GM21529 (cell line): ENCODE measurements around the gene ETHE1.
A peak's percentile ranks its signal among the peaks of the same experiment; 100 is the strongest.
"Not testable (repeated sequence)": the region's sequence is repeated elsewhere in the genome, so short reads cannot be mapped to it uniquely, and the experiment has no call there.

Source experiments
- ATAC-seq: cut with Tn5 transposase; IDR thresholded peaks from one replicate; pipeline ENCODE4 v1.9.1; 2021; ENCODE audit not compliant: unreplicated experiment

ETHE1 gene

DNA sequence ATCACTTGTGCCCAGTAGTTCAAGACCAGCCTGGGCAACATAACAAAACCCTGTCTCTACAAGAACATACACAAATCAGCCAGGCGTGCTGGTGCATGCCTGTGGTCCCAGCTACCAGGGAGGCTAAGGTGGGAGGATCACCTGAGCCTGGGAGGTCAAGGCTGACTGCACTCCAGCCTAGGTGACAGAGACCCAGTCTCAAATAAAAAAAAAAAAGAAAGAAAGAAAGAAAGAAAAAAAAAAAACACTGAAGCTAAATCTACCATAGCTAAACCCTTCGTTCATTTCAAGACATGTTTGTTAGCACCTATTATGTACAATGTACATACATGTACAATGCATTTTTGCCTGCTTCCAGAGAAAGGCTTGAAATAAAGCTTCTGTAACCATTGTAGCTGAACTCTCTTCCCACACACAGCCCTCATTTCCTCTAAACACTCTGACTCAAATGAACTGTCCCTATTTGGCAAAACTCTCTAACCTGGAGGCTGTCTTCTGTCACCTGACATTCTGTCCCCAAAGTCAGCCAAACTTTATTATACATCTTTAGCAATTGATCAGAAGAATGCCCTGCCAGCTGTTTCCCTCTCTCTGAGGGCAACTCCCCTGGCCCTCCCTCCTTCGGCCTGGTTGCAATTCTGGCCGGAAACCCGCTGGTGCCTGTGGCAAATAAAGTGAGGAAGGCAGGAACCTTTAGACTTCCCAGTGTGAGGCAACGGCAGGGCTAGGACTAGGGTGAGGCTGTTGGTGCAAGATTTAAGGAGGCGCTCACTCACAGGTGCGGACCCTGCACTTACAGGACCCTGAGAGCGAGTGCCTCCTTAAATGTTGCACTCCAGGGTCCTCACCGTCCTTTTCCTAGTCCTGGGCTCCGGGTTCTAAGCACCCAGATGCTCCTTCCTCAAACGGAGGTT lies 1.8 kb downstream of the ETHE1 start:
- no peak for ATAC-seq

DNA sequence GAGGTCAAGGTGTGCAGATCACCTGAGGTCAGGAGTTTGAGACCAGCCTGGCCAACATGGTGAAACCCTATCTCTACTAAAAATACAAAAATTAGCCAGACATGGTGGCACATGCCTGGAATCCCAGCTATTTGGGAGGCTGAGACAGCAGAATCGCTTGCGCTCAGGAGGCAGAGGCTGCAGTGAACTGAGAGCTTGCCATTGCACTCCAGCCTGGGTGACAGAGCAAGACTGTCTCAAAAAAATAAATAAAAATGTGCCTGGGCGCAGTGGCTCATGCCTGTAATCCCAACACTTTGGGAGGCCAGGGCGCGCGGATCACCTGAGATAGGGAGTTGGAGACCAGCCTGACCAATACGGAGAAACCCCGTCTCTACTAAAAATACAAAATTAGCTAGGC lies 3.3 kb downstream of the ETHE1 start:
- ATAC-seq: not testable (repeated sequence)

DNA sequence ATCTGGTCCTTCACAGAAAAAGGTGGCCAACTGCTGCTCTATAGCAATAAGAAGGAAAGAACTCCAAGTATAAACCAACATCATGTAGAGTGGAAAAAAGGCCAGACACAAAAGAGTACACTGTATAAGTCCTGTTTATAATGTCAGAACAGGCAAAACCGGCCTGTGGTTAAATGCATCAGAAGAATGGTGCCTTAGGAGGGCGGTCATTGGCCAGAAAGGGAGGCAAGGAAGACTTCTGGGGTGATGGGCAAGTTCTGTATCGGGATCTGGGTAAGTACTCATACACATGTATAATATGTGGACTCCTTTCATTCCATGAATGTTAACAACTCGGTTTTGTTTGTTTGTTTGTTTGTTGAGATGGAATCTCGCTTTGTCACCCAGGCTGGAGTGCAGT lies 4.1 kb downstream of the ETHE1 start:
- no peak for ATAC-seq

DNA sequence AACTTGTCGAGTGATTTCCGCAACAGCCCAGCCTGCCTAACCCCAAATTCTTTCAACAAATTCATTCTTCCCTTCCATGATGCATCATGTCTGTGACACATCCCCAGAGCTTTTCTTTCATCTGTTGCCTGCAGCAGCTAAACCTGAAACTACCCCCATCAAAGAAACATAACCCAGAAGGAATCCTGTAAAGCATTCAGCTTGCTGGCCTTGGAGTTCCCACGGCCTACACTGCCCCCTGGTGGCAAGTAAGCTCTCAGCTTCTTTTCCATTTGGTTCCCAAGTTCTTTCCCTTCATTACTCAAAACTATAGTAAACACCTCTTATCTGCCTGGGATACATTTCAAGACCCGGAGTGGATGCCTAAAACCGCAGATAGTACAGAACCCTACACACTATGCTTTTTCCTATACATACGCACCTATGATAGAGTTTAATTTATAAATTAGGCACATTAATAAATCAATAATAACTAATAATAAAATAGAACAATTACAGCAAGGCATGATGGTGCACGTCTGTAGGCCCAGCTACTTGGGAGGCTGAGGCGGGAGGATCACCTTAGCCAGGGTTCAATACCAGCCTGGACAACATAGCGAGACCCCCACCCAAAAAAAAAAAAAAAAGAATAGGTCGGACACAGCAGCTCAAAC lies 7.4 kb downstream of the ETHE1 start:
- ATAC-seq: no peak

DNA sequence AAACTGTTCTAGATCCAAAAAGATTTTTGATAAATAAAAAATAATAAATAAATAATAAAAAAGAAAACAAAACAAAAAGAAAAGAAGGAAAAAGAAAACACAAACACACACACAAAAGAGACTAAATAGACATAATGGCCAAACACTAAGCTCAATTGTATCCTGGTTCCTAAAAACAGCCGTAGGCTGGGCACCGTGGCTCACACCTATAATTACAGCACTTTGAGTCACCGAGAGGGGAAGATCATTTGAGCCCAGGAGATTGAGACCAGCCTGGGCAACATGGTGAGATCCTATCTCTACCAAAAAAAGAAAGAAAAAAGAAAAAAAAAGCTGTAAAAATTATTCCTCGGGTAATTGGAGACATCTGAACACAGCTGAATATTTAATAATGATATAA lies 8.9 kb downstream of the ETHE1 start:
- ATAC-seq: no peak

DNA sequence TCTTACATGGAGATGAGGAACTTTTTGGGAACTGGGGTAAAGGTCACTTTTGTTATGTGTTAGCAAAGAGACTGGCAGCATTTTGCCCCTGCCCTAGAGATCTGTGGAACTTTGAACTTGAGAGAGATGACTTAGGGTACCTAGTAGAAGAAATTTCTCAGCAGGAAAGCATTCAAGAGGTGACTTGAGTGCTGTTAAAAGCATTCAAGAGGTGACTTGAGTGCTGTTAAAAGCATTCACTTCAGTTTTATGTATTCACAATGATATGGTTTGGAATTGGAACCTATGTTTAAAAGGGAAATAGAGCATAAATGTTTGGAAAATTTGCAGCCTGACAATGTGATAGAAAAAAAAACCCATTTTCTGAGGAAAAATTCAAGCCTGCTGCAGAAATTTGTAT lies 14.6 kb downstream of the ETHE1 start:
- ATAC-seq: not testable (repeated sequence)

DNA sequence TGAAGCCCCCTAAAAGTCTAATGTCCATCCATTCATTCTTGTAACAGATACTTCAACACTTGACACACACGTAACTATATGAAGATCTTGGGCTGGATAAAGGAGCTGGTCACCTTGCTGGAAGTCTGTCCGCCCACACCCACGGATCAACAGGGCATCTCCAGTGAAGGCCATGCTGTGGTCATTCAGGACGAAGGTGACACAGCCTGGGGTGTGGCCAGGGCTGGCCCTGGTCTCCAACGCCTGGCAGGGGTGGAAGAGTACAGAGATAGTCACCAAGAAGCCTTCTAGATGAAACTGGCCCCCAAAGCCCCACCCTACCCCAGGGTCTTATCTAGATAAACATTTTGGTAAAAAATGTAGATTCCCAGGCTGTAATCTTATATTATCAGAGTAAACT lies 15.7 kb downstream of the ETHE1 start:
- ATAC-seq: no peak

DNA sequence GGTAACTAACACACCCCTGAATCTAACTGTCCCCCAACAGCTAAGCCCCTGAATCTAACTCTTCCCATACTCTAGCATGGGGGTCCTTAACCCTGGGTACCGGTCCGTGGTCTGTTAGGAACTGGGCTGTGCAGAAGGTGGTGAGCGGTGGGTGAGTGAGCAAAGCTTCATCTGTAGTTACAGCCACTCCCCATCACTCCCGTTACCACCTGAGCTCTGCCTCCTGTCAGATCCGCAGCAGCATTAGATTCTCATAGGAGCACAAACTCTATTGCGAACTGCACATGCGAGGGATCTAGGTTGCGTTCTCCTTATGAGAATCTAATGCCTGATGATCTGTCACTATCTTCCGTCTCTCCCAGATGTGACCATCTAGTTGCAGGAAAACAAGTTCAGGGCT lies 16.3 kb downstream of the ETHE1 start:
- no peak for ATAC-seq

DNA sequence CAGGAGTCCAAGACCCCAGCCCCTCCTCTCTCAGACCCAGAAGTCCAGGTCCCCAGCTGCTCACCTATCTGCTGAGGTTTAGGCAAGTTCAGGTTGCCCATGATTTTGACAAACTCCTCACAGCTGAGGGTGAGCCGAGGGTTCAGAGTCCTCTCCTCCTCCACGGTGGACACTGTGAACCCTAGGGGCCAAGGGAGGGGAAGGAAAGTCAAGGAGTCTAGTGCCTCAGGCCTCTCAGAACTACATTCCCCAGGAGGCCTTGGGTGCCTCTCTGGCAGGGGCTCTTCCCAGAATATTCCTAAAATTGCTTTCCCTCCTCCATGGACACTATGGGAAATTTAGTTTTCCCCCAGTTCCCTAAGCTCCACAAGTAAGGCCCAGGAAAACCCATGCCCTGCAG lies 19.1 kb downstream of the ETHE1 start:
- no peak for ATAC-seq

DNA sequence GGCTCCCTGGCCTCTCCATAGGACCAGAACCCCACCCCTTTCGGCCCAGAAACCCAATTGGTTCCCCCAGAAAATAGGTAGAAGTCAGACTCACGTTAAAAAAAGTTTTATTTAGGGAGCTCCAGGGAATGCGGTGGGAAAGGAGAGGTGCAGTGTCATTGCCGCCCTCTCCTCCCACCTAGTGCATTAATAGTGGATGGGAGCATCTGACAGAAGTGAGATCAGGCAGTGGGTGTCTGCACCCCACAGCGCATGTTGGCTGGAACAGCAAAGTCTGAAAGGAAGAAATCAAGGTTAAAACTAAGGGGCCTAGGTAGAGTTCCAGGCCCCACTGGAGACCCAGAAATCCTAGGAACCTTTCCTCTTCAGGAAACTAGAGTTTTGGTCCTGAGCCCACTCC lies 20.4 kb downstream of the ETHE1 start:
- ATAC-seq: no peak

DNA sequence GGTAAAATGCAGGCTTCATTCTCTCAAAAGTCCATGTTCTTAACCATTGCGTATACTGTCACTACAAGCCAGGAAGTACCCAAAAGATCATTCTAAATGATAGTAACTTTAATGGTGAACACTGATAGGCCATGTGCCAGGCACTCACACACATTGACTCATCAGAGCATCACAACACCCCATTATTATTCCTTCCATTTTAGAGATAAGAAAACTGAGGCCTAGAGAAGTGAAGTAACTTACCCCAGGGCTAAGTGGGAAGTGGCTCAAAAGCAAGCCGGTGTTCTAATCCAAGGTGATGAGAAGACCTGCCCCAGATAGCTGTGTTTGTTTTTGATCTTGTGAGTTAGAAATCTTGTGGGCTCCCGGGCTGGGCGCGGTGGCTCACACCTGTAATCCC lies 21.1 kb downstream of the ETHE1 start:
- no peak for ATAC-seq

DNA sequence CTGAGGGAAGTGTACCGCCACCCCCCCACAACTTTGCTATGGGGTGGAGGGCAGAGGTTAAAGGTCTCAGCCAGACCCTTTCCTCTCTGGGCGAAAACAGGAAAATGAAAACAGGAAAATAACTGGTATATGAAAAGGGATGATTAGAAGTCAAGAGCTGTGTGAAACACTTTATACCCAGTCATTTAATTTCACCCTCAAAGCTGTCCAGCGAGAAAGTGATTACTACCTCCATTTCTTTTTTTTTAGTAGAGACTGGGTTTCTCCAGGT lies 21.9 kb downstream of the ETHE1 start:
- ATAC-seq: no peak

DNA sequence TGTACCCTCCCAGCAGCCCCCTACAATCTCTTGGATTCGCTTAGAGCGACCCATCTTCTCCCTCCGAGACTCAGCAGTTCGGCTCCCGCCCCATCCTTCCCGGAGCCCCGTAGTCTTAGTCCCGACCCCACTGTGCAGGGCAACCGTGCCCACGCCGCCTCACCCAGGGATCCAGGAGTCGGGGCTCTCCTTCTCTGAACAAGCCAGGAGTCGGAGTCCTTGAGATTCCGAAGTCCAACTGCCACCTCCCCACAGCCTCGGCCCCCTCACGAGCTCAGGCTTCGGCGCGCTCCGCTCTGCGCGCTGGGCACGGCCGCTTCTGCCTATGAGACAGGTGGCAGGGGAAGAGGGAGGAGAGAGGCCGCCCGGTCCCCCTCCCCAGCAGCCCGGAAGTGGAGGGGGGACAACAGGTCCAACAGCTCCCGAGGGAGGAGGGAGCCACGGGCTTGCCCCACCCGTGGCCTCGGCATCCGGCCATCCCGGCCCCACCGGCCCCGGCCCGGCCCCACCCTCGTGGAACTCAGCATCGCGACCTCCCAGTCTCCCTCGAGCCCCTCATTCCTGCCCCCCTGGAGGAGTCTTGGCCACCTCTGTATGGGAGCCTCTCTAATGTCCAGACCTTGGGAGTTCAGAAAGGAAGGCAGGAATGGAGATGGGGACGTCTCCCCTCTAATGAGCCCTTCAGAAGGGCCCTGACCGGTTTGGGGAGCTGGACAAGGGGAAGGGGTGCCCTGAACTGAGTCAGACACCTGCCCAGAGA lies 22.4 kb downstream of the ETHE1 start, which contains the start of gene PHLDB3:
TSS of gene PHLDB3 (minus strand) at position 321 of the 760 bp plus-strand sequence. CDS start 628 bp downstream, outside the sequence.
- peak; percentile 27 for ATAC-seq

DNA sequence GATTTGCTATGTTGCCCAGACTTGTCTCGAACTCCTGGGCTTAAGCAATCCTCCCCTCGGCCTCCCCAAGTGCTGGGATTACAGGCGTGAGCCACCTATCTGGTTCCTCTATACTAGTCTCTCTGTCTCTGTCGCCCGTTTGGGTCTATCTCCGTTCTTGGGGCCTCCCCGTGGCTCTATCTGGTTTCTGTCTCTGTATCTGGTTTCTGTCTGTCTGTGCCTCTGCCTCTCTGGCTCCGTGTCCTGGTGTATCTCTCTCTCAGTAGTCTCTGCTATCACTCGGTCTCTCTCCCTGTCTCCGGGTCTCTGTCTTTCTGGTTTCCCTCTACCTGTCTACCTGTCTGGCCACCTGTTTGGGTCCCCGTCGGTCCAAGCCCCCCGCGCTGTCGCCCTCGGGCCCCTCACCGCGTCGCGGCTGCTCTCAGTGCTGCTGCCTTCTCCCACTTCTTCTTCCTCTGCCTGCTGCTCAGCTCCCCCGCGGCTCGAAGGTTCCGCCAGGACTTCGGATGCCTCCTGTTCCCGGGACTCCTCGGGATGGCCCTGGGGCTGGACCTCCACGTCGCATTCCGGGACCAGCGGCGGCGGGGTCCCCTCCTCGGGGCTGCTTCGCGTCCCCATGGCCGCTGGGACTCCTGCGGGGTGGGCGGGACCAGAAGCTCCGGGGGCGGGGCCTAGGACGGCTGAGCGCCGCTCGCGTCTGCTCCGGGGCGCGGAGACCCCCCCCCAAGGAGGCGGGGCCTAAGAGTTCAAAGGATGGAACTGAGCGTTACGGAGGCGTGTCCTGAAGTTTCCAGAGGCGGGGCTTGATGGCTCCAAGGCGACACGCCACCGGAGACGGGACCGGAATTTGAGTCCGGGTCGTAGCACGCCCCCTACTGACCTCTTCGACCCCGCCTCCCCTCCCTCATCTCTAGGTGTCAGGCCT lies 23.2 kb downstream of the ETHE1 start:
- peak; percentile 90 for ATAC-seq

DNA sequence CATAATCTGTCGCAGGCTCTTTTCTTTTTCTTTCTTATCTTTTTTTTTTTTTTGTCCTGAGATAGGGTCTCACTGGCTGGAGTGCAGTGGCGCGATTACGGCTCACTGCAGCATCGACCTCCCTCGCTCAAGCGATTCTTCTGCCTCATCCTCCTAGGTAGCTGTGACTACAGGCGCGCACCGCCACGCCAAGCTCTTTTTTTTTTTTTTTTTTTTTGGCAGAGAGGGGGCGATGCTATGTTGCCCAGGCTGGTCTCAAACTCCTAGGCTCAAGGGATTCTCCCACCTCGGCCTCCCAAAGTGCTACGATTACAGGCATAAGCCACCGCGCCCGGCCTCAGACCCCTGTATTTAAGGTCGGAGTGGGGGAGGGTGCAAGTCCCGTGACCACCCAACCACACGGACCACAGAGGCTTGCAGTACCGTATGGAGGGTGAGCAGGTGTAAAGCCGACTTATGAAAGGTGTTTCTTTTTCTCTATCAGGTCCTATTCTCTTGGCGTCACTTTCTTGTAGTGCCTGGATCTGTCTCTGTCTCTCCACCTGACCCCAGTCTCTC lies 24.5 kb downstream of the ETHE1 start:
- no peak for ATAC-seq

DNA sequence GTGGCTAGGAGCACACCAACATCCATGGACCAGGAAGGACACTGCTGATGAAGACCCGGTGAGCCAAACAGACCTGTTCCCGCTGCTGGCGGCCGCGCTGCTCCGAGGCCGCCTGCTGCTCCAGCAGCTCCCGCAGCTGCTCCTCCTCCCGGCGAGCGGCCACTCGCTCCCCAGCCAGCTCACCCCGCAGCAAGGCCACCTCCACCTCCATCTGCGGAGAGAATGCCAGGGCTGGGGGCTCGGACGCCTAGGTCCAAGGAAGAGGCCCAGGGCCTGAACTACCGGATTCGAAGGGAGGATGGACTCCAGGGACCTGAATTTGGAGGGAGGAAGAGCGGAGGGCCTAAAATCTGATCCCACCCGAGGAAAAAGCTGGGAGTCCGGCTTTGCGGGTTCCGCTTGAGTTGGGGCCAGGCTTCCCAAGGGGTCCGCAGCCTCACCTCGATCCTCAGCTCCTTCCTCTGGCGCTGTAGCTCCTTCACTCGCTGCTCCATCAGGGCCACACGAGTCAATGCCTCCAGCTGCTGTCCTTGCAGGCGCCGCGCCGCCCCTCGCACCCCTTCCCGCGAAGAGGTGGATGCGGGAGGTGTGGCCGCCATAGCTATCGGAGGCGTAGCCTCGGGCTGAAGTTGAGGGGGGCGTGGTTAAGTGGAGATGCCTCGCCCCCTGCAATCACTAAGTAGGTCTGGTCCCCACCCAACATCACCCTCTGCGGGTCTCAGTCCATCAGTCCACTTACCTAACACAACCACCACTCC lies 25.2 kb downstream of the ETHE1 start:
- ATAC-seq: no peak

DNA sequence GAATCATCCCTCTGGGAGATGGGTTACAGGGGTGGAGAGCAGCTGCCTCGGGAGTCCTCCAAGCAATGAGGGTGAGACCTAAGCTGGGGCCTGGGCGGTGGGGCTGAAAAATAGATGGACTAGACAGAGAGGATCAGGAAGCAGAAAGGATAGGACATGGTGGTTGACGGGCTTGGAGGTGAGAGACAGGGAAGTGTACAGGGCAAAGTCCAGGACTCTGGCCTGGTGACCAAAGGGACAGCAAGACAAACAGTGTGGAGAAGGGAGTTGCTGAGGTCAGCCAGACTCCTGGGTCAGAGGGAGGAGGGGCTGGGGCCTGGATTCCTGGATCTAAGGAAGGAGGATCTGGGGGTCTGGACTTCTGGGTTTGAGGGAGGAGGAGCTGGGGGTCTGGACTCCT lies 28.0 kb downstream of the ETHE1 start:
- ATAC-seq: no peak

DNA sequence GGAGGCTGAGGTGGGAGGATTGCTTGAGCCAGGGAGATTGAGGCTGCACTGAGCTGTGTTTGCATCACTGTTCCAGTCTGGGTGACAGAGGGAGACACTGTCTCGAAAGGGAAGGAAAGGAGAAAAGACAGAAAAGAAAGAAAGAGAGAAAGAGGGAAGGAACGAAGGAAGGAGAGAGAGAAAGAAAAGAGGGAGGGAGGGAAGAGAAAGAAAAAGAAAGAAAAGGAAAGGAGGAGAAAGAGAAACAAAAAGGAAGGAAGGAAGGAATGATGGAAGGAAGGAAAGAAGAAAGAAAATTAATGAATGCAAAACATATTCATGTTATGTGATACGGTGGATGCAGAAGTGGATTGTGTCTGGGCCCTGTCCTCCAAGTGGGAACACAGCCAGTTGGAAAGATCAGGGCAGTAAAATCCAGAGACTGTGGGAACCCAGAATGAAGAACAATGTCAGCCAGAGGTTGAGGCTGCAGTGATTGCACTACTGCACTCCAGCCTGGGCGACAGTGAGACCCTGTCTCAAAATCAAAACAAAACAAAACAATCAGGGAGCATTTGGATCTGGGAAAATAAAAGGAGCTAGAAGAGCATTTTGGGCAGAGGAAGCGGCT lies 28.7 kb downstream of the ETHE1 start:
- no peak for ATAC-seq

DNA sequence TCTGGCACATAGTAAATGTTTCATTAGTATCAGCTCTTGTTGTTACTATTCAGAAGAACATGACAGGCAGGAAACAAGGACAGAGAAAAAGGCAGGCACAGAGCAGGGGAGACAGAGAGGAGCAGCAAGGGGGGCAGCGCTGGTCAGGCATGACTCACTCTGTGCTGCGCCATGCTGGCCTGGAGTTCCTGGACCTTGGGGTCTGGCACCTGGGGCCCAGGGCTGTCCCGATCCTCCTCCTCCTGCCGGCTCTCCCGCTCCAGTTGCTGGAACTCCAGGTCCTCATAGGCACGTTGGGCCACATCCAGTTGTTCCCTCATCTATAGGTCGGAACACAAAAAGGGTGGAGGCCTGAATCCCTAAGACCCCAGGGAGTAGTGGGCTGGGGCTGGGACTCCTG lies 30.0 kb downstream of the ETHE1 start:
- ATAC-seq: no peak
